Sciatic nerve (tissue), 2 donors: ENCODE results near the gene PLEKHM3. TPM values are rescaled to one million over a fixed set of nuclear protein-coding genes. Genes with fewer than 3 reads are reported as not detected.
"Not testable (repeated sequence)": the region's sequence is repeated elsewhere in the genome, so short reads cannot be mapped to it uniquely, and the experiment has no call there.

Experiments
- ATAC-seq: fragments of 200-7000 bp; cut with Tn5 transposase; one replicate; pipeline ENCODE4 v1.9.1; 2020; ENCODE audit warnings: mild to moderate bottlenecking, moderate library complexity
- DNase-seq: peaks from one replicate; pipeline ENCODE4 v3.0.0-alpha.2; 2020; ENCODE audit warnings: low spot score
- intact Hi-C: fragments of 100-400 bp; cut with DNase I; formaldehyde crosslinking; loops from one replicate; pipeline ENCODE4 v1.14.2; 2022
- total RNA-seq: library from RNA; stranded (reverse); fragmentation: NEBNext Ultra II Directional; extraction: Animal tissue kit (Norgen Biotek cat#: 25700); gene quantifications from one replicate; pipeline ENCODE4 v1.2.1, GENCODE V29; 2021
- donor health status: DM: no; HTN: no; CAD: no.
- donor health status: DM: no; HTN: no; CAD: no.

Gene PLEKHM3
- total RNA-seq, 1 donor from 2014 or later: 23.8 TPM

GRCh38 chr2:207934720-207935119, 90.6 kb downstream of the PLEKHM3 start:
- intact Hi-C loops: no loop called here
- ATAC-seq (no peak), DNase-seq (no peak)

GRCh38 chr2:207933396-207934065, 91.8 kb downstream of the PLEKHM3 start:
- intact Hi-C loops: no loop called here
- no peak for DNase-seq
- ATAC-seq: peak; percentile 62

DNA sequence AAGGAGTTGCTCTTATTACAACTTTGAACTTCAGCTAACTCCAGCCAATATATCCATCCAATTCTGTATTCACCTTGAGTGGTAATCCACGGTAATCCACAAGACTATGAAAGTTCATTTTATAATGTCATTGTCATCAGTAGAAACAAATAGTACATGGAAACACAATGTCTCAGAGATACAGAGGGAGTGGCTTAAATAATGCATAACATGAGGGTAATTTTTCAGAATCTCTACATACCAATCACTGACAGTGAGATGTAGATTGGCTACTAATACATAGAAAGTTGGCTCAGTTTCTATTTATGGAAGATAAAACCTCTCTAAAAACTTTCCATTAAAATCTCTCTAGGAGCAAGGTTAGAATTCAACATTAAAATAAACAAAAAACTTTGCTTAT, 93.2 kb downstream of the PLEKHM3 start:
- ATAC-seq (no peak), DNase-seq (no peak)
- intact Hi-C loops: no loop called here

DNA sequence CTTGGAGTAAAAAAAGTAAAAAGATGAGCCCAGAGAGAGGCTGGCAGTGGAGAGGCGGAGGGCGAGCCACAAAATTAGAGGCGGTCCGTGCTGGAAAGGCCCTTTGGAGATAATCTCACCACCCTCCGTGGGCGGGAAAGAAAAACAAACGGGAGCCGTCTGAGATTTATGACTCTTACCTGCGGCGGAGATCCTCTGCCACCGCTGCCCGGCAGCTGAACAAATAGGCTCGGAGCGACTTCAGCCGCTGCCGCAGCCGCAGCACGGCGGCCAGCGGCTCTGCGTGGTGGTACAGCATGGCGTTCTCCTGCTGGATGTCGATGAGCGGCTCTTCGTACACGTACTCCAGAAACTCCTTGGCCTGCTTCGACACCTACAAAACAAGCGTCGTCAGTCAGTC, 94.6 kb downstream of the PLEKHM3 start:
- no peak for ATAC-seq

GRCh38 chr2:207929923-207930322, 95.4 kb downstream of the PLEKHM3 start:
- no peak for ATAC-seq
- intact Hi-C loops: no loop called here

More for the DNA sequence above, 94.6 kb downstream of the PLEKHM3 start:
- intact Hi-C loops: no loop called here
- DNase-seq: no peak

DNA sequence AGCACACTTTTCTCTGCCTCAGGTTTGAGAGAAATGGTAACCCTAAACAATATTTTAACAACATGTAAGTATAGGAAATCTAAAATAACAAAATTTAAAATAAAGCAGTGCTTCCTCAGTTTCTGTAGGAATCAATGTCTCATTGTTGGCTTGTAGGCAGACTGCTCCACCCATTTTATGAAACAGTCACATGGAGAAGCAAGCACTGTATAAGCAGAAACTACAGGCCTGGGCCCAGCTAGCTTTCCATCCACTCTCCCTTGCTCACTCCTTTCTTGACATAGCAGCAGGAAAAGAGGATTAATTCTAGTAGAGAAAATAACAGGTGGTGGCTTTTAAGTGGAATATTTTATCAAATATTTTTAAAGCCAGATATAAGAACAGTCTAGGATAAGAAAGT, 97.2 kb downstream of the PLEKHM3 start:
- DNase-seq (no peak), ATAC-seq (no peak)
- intact Hi-C loops: no loop called here

More at GRCh38 chr2:207929923-207930322, 95.4 kb downstream of the PLEKHM3 start:
- DNase-seq: no peak

DNA sequence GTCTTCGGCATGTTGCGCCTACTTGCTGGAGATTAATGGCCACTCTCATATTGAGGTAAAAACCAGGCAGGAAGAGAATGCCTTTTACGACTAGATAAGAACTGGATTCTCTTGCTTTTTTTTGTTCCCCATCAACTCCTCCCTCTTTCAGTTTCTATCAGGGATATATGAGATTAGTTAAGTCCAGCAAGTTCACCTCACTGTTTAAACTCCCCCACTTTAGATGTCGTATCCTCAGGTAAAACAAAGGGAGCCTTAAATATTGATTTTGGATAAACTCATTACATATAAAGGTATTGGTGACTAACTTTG, 98.4 kb downstream of the PLEKHM3 start:
- intact Hi-C loops: no loop called here
- no peak for DNase-seq
- ATAC-seq: no peak

DNA sequence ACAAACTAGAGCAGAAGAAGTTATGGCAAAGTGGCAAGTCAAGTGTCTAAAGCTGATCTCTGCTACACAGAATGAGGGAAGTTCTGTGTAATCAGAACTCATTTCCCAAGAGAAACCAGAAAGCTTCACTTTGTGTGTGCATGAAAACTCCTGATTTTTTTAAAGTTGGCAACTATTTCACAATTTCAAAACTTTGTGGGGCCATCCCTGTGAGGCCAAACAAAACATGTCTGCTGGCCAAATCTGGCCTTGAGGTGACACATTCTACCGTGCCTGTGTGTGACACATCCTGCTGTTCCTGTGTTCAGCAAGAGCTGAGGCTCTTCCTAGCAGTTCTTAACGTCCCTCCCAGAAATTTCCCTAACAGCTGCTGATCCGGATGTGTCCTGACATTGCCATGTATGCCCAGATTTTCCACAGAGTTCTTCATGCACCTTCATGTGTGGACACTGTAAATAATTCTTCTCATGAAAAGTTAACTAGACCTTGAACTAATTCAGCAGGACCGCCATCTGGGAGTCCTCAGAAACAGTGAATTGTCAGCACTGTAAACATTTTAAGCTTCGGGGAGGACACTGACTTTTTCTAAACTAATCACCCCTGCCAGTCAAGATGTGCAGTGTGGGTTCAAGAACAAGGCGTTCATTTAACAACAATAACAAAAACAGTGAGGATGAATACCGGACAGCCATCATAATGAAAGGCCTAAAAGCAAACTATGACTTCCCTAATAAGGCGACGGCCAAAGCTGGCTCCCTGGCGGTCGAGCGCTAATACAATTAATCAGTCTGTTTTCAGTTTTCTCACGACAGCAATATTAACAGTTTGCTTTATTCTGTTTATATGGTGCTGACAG, 99.0 kb downstream of the PLEKHM3 start:
- no peak for DNase-seq

GRCh38 chr2:207925601-207926000, 99.7 kb downstream of the PLEKHM3 start:
- DNase-seq (no peak), ATAC-seq (no peak)
- intact Hi-C loops: no loop called here

More for the DNA sequence above, 99.0 kb downstream of the PLEKHM3 start:
- ATAC-seq: peak; percentile 91
- intact Hi-C loops: no loop called here

- ATAC-seq (no peak), DNase-seq (no peak)
- intact Hi-C loops: no loop called here
Observed at GRCh38 chr2:207921606-207922005, 103.7 kb downstream of the PLEKHM3 start.

GRCh38 chr2:207920721-207921120, 104.6 kb downstream of the PLEKHM3 start:
- intact Hi-C loops: no loop called here
- DNase-seq: no peak
- no peak for ATAC-seq

DNA sequence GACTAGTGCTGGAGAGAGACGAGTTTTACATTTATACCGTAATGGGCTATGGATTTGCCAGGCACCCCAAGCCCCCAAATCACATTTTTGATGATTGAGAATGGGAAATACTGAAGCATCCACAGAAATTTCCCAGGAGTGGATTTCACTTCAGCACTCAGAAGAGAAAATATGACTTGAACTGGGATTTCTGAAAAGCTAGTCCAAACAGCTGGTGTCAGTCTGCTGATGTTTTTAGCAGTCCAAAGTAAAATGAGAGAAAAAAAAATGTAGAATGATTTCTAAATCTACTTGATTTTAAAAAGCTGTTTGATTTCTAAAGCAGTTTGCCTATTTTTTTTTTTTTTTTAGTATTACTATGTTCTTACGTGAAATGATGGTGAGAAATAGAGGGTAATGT, 105.0 kb downstream of the PLEKHM3 start:
- intact Hi-C loops: no loop called here
- ATAC-seq: no peak

GRCh38 chr2:207919164-207919919, 106.0 kb downstream of the PLEKHM3 start:
- intact Hi-C loops: no loop called here
- DNase-seq: no peak
- no peak for ATAC-seq

More for the DNA sequence above, 105.0 kb downstream of the PLEKHM3 start:
- no peak for DNase-seq

DNA sequence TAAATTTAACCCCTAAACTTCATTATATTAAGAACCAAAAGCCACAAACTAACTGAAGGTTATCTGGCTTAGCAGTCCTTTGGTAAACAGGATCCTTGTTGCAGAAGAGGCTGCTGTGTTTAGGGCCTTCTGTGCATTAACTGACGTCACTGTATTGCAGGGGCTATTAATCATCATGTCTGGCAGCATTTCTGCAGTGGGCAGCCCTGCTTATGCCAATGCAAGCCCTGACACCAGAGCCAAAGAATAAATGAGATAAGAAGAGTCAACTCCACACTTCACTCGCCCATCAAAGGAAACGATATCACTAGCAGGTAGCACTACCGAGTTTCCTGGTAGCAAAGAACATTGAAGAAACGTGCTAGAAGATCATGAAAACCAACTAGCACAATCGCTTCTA, 110.6 kb downstream of the PLEKHM3 start:
- DNase-seq (no peak), ATAC-seq (no peak)
- intact Hi-C loops: no loop called here

DNA sequence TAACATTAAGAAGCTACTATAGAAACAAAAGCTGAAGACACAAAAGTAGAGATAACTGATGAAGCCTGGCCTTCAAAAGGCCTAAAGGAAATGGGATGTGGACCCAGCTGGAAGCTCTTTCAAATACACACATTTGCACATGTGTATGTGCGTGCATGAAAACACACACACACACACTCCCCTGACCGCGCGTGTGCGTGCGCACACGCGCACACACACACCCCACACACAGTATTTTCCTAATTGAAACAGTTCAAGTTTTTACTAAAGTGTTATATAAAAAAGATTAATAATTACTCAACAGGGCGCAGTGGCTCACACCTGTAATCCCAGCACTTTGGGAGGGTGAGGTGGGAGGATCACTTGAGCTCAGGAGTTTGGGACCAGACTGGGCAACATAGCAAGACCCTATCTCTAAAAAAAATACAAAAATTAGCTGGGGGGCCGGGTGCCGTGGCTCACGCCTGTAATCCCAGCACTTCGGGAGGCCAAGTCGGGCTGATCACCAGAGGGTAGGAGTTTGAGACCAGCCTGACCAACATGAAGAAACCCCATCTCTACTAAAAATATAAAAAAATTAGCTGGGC, 111.5 kb downstream of the PLEKHM3 start:
- DNase-seq: no peak
- intact Hi-C loops: no loop called here
- ATAC-seq: no peak

DNA sequence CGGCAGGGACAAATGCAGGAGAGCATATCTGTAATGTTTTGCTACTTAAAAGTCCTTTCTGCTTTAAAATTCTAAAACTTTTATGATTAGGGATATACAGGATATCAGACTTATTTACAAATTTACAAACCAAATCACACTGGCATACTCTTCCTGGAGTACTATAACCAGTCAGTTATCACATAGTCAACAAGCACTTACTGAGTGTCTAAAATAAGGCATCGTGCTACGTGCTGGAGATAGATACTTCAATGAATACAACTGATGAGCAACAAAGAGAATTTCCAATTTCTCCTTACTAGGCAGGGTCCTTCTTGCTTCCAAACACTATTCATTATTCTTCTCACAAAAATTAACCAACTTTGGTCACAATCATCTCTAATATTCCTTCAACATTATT, 113.5 kb downstream of the PLEKHM3 start:
- intact Hi-C loops: no loop called here
- ATAC-seq (no peak), DNase-seq (no peak)

DNA sequence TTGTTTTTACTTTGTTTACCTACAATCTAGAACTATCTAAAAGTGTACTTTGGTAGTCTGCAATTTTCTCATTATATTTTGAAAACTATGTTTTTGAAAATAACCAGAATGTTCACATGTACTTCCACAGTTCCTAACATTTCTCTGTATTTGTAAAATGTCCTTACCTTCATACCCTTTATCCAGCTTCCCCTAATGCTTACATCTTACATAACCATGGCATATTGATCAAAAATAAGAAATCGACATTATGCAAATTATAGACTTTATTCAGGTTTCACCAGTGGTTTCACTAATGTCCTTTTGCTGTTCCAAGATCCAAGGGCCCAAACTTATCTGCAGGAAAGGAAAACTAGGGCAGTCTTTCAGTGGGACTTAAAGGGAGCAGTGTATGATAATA, 114.1 kb downstream of the PLEKHM3 start:
- DNase-seq (no peak), ATAC-seq (no peak)
- intact Hi-C loops: no loop called here

DNA sequence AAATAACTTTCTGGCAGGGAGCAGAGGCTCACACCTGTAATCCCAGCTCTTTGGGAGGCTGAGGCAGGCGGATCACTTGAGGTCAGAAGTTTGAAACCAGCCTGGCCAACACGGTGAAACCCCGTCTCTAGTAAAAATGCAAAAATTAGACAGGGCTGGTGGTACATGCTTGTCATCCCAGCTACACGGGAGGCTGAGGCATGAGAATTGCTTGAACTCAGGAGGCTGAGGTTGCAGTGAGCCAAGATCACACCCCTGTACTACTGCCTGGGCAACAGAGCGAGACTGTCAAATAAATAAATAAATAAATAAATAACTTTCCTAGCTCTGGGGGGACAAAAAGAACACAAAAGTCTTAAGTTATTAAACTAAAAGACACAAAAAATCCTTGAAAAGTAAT, 118.8 kb downstream of the PLEKHM3 start:
- intact Hi-C loops, DNase-seq, ATAC-seq: not testable (repeated sequence)

DNA sequence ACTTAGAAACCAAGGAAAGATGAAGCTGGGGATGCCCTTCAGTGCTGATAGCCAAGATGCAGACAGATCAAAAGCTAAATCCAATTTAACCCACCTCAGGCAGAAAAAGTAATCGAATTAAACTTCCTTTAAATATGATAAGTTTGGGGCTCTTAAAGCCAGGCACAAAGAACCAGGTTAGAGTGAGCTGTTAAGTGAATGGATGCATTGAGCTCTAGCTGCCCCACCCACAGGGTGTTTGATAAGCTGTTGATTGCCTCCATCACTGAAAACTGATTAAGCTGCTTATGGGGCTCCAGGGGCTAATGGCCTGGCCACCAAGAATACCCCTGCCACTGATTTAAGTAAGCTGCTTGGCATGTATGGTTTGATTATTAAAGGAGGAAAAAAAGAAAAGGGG, 119.8 kb downstream of the PLEKHM3 start:
- intact Hi-C loops: no loop called here

GRCh38 chr2:207903236-207903635, 122.1 kb downstream of the PLEKHM3 start:
- no peak for DNase-seq
- intact Hi-C loops: no loop called here
- no peak for ATAC-seq

More for the DNA sequence above, 119.8 kb downstream of the PLEKHM3 start:
- ATAC-seq (no peak), DNase-seq (no peak)
